GM19468 (cell line): ENCODE results near the gene MN1.

ENCODE experiments used
- ATAC-seq: cut with Tn5 transposase; IDR thresholded peaks from one replicate; pipeline ENCODE4 v1.9.1; 2021; ENCODE audit warnings: mild to moderate bottlenecking, moderate library complexity, moderate number of reproducible peaks; ENCODE audit not compliant: unreplicated experiment; ENCODE audit errors: extremely low read depth

The MN1 gene

GRCh38 chr22:27723158-27723557 lies 78.4 kb downstream of the MN1 start:
- ATAC-seq: no peak

- ATAC-seq: no peak
Measured at GRCh38 chr22:27720860-27721259, 80.7 kb downstream of the MN1 start.

GRCh38 chr22:27719535-27720227 lies 81.9 kb downstream of the MN1 start:
- ATAC-seq: no peak

- no peak for ATAC-seq
Measured at GRCh38 chr22:27719036-27719347, 82.6 kb downstream of the MN1 start.

GRCh38 chr22:27718186-27719035 lies 83.1 kb downstream of the MN1 start:
- no peak for ATAC-seq

- ATAC-seq: no peak
Measured at GRCh38 chr22:27717094-27717493, 84.5 kb downstream of the MN1 start.

GRCh38 chr22:27716074-27716473 lies 85.5 kb downstream of the MN1 start:
- no peak for ATAC-seq

- no peak for ATAC-seq
Measured at GRCh38 chr22:27715106-27715505, 86.5 kb downstream of the MN1 start.

GRCh38 chr22:27714068-27714467 lies 87.5 kb downstream of the MN1 start:
- ATAC-seq: no peak

GRCh38 chr22:27713461-27713860 lies 88.1 kb downstream of the MN1 start:
- ATAC-seq: no peak

- ATAC-seq: no peak
Measured at GRCh38 chr22:27711756-27712155, 89.8 kb downstream of the MN1 start.

- no peak for ATAC-seq
Measured at GRCh38 chr22:27711012-27711411, 90.5 kb downstream of the MN1 start.

- no peak for ATAC-seq
Measured at GRCh38 chr22:27709919-27710675, 91.5 kb downstream of the MN1 start.

- no peak for ATAC-seq
Measured at GRCh38 chr22:27706489-27706888, 95.1 kb downstream of the MN1 start.

GRCh38 chr22:27705408-27706080 lies 96.0 kb downstream of the MN1 start:
- no peak for ATAC-seq

GRCh38 chr22:27704581-27704980 lies 97.0 kb downstream of the MN1 start:
- ATAC-seq: no peak

- ATAC-seq: no peak
Measured at GRCh38 chr22:27699383-27700019, 102.1 kb downstream of the MN1 start.

GRCh38 chr22:27698813-27699212 lies 102.7 kb downstream of the MN1 start:
- ATAC-seq: no peak
